HepG2 (cell line): ENCODE results near the gene CLDN9. TPM values are rescaled to one million over a fixed set of nuclear protein-coding genes. Genes with fewer than 3 reads are reported as not detected.

Source experiments
- ATF2 ChIP-seq: sonication (generic); formaldehyde crosslinking; IDR thresholded peaks from 2 replicates; pipeline ENCODE4 v1.4.0; 2020; ENCODE audit warnings: missing genetic modification reagents
- GATAD1 ChIP-seq: IDR thresholded peaks from 2 replicates; pipeline ENCODE4 v1.6.1; 2016; ENCODE audit warnings: missing genetic modification reagents, missing compliant biosample characterization
- GMEB1 ChIP-seq: sonication (generic); formaldehyde crosslinking; IDR thresholded peaks from 2 replicates; pipeline ENCODE4 v1.5.1; 2020; ENCODE audit warnings: missing genetic modification reagents, mild to moderate bottlenecking, borderline replicate concordance
- HNF1B ChIP-seq: sonication (generic); formaldehyde crosslinking; IDR thresholded peaks from 2 replicates; pipeline ENCODE4 v1.5.1; 2020; ENCODE audit warnings: mild to moderate bottlenecking, moderate library complexity, missing genetic modification reagents
- JARID2 ChIP-seq: sonication (generic); formaldehyde crosslinking; IDR thresholded peaks from 2 replicates; pipeline ENCODE4 v1.8.1; 2023; ENCODE audit warnings: missing genetic modification reagents, inconsistent platforms; ENCODE audit not compliant: insufficient replicate concordance
- MTF1 ChIP-seq: sonication (generic); formaldehyde crosslinking; IDR thresholded peaks from 2 replicates; pipeline ENCODE4 v1.5.0; 2020; ENCODE audit warnings: missing genetic modification reagents
- MYC ChIP-seq: sonication (generic); formaldehyde crosslinking; IDR thresholded peaks from 2 replicates; pipeline ENCODE4 v1.9.0; 2021; ENCODE audit warnings: missing genetic modification reagents, borderline replicate concordance
- NCOA1 ChIP-seq: sonication (generic); formaldehyde crosslinking; IDR thresholded peaks from 2 replicates; pipeline ENCODE4 v1.9.0; 2021; ENCODE audit warnings: missing genetic modification reagents
- NFE2L1 ChIP-seq: sonication (generic); formaldehyde crosslinking; IDR thresholded peaks from 2 replicates; pipeline ENCODE4 v1.4.0; 2020; ENCODE audit warnings: missing genetic modification reagents, mild to moderate bottlenecking, borderline replicate concordance
- NRL ChIP-seq: sonication (generic); formaldehyde crosslinking; IDR thresholded peaks from 2 replicates; pipeline ENCODE4 v1.5.0; 2020; ENCODE audit warnings: missing genetic modification reagents, mild to moderate bottlenecking, moderate library complexity, borderline replicate concordance
- PBX3 ChIP-seq: sonication (generic); formaldehyde crosslinking; IDR thresholded peaks from 2 replicates; pipeline ENCODE4 v1.8.1; 2023; ENCODE audit warnings: missing genetic modification reagents, inconsistent platforms, borderline replicate concordance
- PCBP1 ChIP-seq: fragments of 200-400 bp; formaldehyde crosslinking; IDR thresholded peaks from 2 replicates; pipeline ENCODE4 v1.6.1; 2017; ENCODE audit warnings: mild to moderate bottlenecking, low read depth, low read length, borderline replicate concordance
- POGZ ChIP-seq: sonication (generic); formaldehyde crosslinking; IDR thresholded peaks from 2 replicates; pipeline ENCODE4 v1.4.0; 2020; ENCODE audit warnings: mild to moderate bottlenecking, missing genetic modification reagents
- SIX1 ChIP-seq: sonication (generic); formaldehyde crosslinking; IDR thresholded peaks from 2 replicates; pipeline ENCODE4 v1.4.0; 2020; ENCODE audit warnings: missing genetic modification reagents, borderline replicate concordance
- STAT5B ChIP-seq: sonication (generic); formaldehyde crosslinking; IDR thresholded peaks from 2 replicates; pipeline ENCODE4 v1.4.0; 2020; ENCODE audit warnings: missing genetic modification reagents
- SUZ12 ChIP-seq: fragments of 150-350 bp; IDR thresholded peaks from 2 replicates; pipeline ENCODE4 v1.6.1; 2014; ENCODE audit warnings: low read depth, low read length
- ZC3H13 ChIP-seq: sonication (generic); formaldehyde crosslinking; IDR thresholded peaks from 2 replicates; pipeline ENCODE4 v1.8.1; 2023; ENCODE audit warnings: mild to moderate bottlenecking, missing genetic modification reagents, moderate library complexity
- ZFP37 ChIP-seq: sonication (generic); formaldehyde crosslinking; IDR thresholded peaks from 2 replicates; pipeline ENCODE4 v1.4.0; 2020; ENCODE audit warnings: missing genetic modification reagents, borderline replicate concordance
- ZMAT3 ChIP-seq: sonication (generic); formaldehyde crosslinking; conservative IDR thresholded peaks from 2 replicates; pipeline ENCODE4 v1.7.0; 2021; ENCODE audit warnings: missing genetic modification reagents
- ZNF180 ChIP-seq: sonication (generic); formaldehyde crosslinking; IDR thresholded peaks from 2 replicates; pipeline ENCODE4 v1.4.0; 2020; ENCODE audit warnings: low read depth, missing genetic modification reagents, borderline replicate concordance
- ZNF292 ChIP-seq: sonication (generic); formaldehyde crosslinking; IDR thresholded peaks from 2 replicates; pipeline ENCODE4 v1.8.1; 2022; ENCODE audit warnings: mild to moderate bottlenecking, low read depth, missing genetic modification reagents, borderline replicate concordance
- ZNF740 ChIP-seq: sonication (generic); formaldehyde crosslinking; IDR thresholded peaks from 2 replicates; pipeline ENCODE4 v1.4.0; 2020; ENCODE audit warnings: missing genetic modification reagents
- ZNF780A ChIP-seq: sonication (generic); formaldehyde crosslinking; IDR thresholded peaks from 2 replicates; pipeline ENCODE4 v1.8.0; 2022; ENCODE audit warnings: mild to moderate bottlenecking, missing genetic modification reagents, moderate library complexity
- ZNF878 ChIP-seq: sonication (generic); formaldehyde crosslinking; IDR thresholded peaks from 2 replicates; pipeline ENCODE4 v1.8.1; 2023; ENCODE audit warnings: mild to moderate bottlenecking, missing genetic modification reagents, moderate library complexity
- polyA plus RNA-seq, 8 experiments: library from polyadenylated mRNA; depleted of rRNA in 3 of 8; stranded (reverse) in 7 of 8; unstranded in 1 of 8; fragments of >200 nt; fragmentation: Illumina TruSeq in 4 of 8; extraction: Trizol in 4 of 8; gene quantifications; 2 replicates each; pipeline versions ENCODE4 v1.2.1 to v1.2.3, GENCODE V29; 2011 to 2016; ENCODE audit warnings: low read depth in 4 of 8, missing spikeins in 1 of 8, mixed read lengths in 1 of 8; ENCODE audit not compliant: insufficient read depth in 1 of 8
- total RNA-seq, 5 experiments: library from RNA; depleted of rRNA; stranded (reverse); fragments of >200 nt; fragmentation: Illumina TruSeq; extraction: Trizol; gene quantifications; 2 replicates each; pipeline ENCODE4 v1.2.3, GENCODE V29; 2016; ENCODE audit warnings: low read depth in 1 of 5

The CLDN9 gene
- total and polyA plus RNA-seq, 2 of the 13 experiments (the other 11 are each of a cell fraction or from before 2014, with no cell fraction given) = 0.15 to 0.26 TPM

GRCh38 chr16:3059041-3059722 lies 46.5 kb downstream of the CLDN9 start (continued):
- no peak for TF ChIP-seq MTF1 (CRISPR knock-in tag)
- no peak for TF ChIP-seq ZNF780A
- TF ChIP-seq NCOA1 (CRISPR knock-in tag) = peak; percentile 77; the same call in 1 of the 2 replicates
- TF ChIP-seq SIX1 (CRISPR knock-in tag) = no peak
- TF ChIP-seq NRL (CRISPR knock-in tag) = no peak
- no peak for TF ChIP-seq ZMAT3
- TF ChIP-seq STAT5B (CRISPR knock-in tag) = no peak
- no peak for TF ChIP-seq ZFP37 (CRISPR knock-in tag)
- no peak for TF ChIP-seq ZNF292 (CRISPR knock-in tag)
- no peak for TF ChIP-seq JARID2
- TF ChIP-seq GATAD1 (CRISPR knock-in tag) = peak; percentile 78
- TF ChIP-seq PBX3 (CRISPR knock-in tag) = no peak
- TF ChIP-seq ZNF180 (CRISPR knock-in tag) = no peak
- no peak for TF ChIP-seq PCBP1
- TF ChIP-seq ATF2 (CRISPR knock-in tag) = 0 out of 2 replicates have a peak, but pooled peaks have one; percentile 30
- no peak for TF ChIP-seq SUZ12
- peak; percentile 27; the same call in 1 of the 2 replicates for TF ChIP-seq ZNF878 (CRISPR knock-in tag)
- no peak; the same call in 1 of the 2 replicates for TF ChIP-seq GMEB1 (CRISPR knock-in tag)
- TF ChIP-seq ZC3H13 (CRISPR knock-in tag) = peak; percentile 66; the same call in 1 of the 2 replicates
- no peak for TF ChIP-seq NFE2L1 (CRISPR knock-in tag)
- peak; percentile 99 for TF ChIP-seq ZNF740
- TF ChIP-seq POGZ (CRISPR knock-in tag) = no peak; the same call in 1 of the 2 replicates
- peak; percentile 78 for TF ChIP-seq MYC (CRISPR knock-in tag)
- no peak for TF ChIP-seq HNF1B (CRISPR knock-in tag)
